WTC11 (cell line): ENCODE measurements around the gene POP4. TPM values are rescaled to one million over a fixed set of nuclear protein-coding genes. Genes with fewer than 3 reads are reported as not detected.

ENCODE experiments used
- ATAC-seq: fragments of 200-7000 bp; cut with Tn5 transposase; 2 replicates; pipeline ENCODE4 v1.10.0; 2021; ENCODE audit warnings: mild to moderate bottlenecking, moderate library complexity
- CTCF ChIA-PET: fragments of 300-600 bp; sonication (Branson Sonifier 250); formaldehyde crosslinking; loops from one replicate; lab custom pipeline; 2021; ENCODE audit warnings: antibody characterized with exemption; lab: Charles Lee
- POLR2A ChIA-PET: fragments of 350-600 bp; sonication (Branson Sonifier 250); formaldehyde crosslinking; loops from one replicate; lab custom pipeline; 2021; ENCODE audit warnings: antibody characterized with exemption; lab: Charles Lee
- DNase-seq: peaks from one replicate; pipeline ENCODE4 v3.0.0; 2021; ENCODE audit warnings: low spot score
- H3K27ac Mint-ChIP-seq: 2 replicates; pipeline ENCODE4 v1.8.0; 2021; ENCODE audit warnings: mixed read lengths
- H3K27me3 Mint-ChIP-seq: 2 replicates; pipeline ENCODE4 v1.8.0; 2021; ENCODE audit warnings: low read depth, mild to moderate bottlenecking, moderate library complexity, mixed read lengths
- H3K36me3 Mint-ChIP-seq: 2 replicates; pipeline ENCODE4 v1.8.0; 2021; ENCODE audit warnings: mixed read lengths
- H3K4me1 Mint-ChIP-seq: 2 replicates; pipeline ENCODE4 v1.8.0; 2022; ENCODE audit warnings: mixed read lengths
- H3K4me3 Mint-ChIP-seq: 2 replicates; pipeline ENCODE4 v1.8.0; 2021; ENCODE audit warnings: mild to moderate bottlenecking, moderate library complexity, mixed read lengths
- H3K9me3 Mint-ChIP-seq: 2 replicates; pipeline ENCODE4 v1.8.0; 2021; ENCODE audit warnings: mixed read lengths
- ATF1 ChIP-seq: sonication (generic); formaldehyde crosslinking; IDR thresholded peaks from 2 replicates; pipeline ENCODE4 v1.8.1; 2023; ENCODE audit warnings: mild to moderate bottlenecking, moderate library complexity, missing genetic modification reagents
- EMX1 ChIP-seq: fragments of 250-450 bp; sonication (Bioruptor Pico); IDR thresholded peaks from 2 replicates; pipeline ENCODE4 v1.8.0; 2021; ENCODE audit warnings: mild to moderate bottlenecking
- FOXJ3 ChIP-seq: sonication (generic); formaldehyde crosslinking; IDR thresholded peaks from 2 replicates; pipeline ENCODE4 v1.9.0; 2021; ENCODE audit warnings: missing genetic modification reagents, mild to moderate bottlenecking, borderline replicate concordance
- FOXP1 ChIP-seq: sonication (generic); formaldehyde crosslinking; IDR thresholded peaks from 2 replicates; pipeline ENCODE4 v1.8.0; 2022; ENCODE audit warnings: missing genetic modification reagents, mild to moderate bottlenecking, moderate library complexity, borderline replicate concordance
- GRHL2 ChIP-seq: fragments of 250-450 bp; sonication (Bioruptor Pico); IDR thresholded peaks from 2 replicates; pipeline ENCODE4 v1.8.0; 2022; ENCODE audit warnings: mild to moderate bottlenecking, moderate library complexity; ENCODE audit not compliant: insufficient replicate concordance, severe bottlenecking
- GTF2I ChIP-seq: fragments of 250-450 bp; sonication (Bioruptor Pico); conservative IDR thresholded peaks from 2 replicates; pipeline ENCODE4 v1.4.0; 2021; ENCODE audit warnings: mild to moderate bottlenecking
- HMGA2 ChIP-seq: fragments of 250-450 bp; sonication (Bioruptor Pico); IDR thresholded peaks from 2 replicates; pipeline ENCODE4 v1.4.0; 2021; ENCODE audit warnings: mild to moderate bottlenecking, moderate library complexity
- NFATC4 ChIP-seq: fragments of 250-450 bp; sonication (Bioruptor Pico); IDR thresholded peaks from 2 replicates; pipeline ENCODE4 v1.9.0; 2021; ENCODE audit warnings: mild to moderate bottlenecking
- NFE2L1 ChIP-seq: sonication (generic); formaldehyde crosslinking; IDR thresholded peaks from 2 replicates; pipeline ENCODE4 v1.8.1; 2023; ENCODE audit warnings: missing genetic modification reagents
- RELA ChIP-seq: sonication (generic); formaldehyde crosslinking; IDR thresholded peaks from 2 replicates; pipeline ENCODE4 v1.8.1; 2022; ENCODE audit warnings: missing genetic modification reagents, mild to moderate bottlenecking, borderline replicate concordance
- ZNF317 ChIP-seq: sonication (generic); formaldehyde crosslinking; IDR thresholded peaks from 2 replicates; pipeline ENCODE4 v1.8.1; 2023; ENCODE audit warnings: low read depth, mild to moderate bottlenecking, moderate library complexity, missing genetic modification reagents, borderline replicate concordance
- ZNF416 ChIP-seq: fragments of 250-450 bp; sonication (Bioruptor Pico); IDR thresholded peaks from 2 replicates; pipeline ENCODE4 v1.9.0; 2021; ENCODE audit warnings: mild to moderate bottlenecking, inconsistent platforms
- total RNA-seq: library from RNA; stranded (reverse); gene quantifications from 3 replicates; pipeline ENCODE4 v1.2.3, GENCODE V29; 2021
- TF ChIP-seq, protein P1 (sequence below): sonication (generic); formaldehyde crosslinking; IDR thresholded peaks from 2 replicates; pipeline ENCODE4 v1.8.1; 2022; ENCODE audit warnings: low read depth, mild to moderate bottlenecking, moderate library complexity, missing genetic modification reagents, borderline replicate concordance
- TF ChIP-seq, protein P2 (sequence below): sonication (generic); formaldehyde crosslinking; IDR thresholded peaks from 2 replicates; pipeline ENCODE4 v1.8.0; 2022; ENCODE audit warnings: mild to moderate bottlenecking, missing genetic modification reagents
- TF ChIP-seq, protein P3 (sequence below): sonication (generic); formaldehyde crosslinking; IDR thresholded peaks from 2 replicates; pipeline ENCODE4 v1.8.0; 2023; ENCODE audit warnings: mild to moderate bottlenecking, missing genetic modification reagents
- TF ChIP-seq, protein P4 (sequence below): sonication (generic); formaldehyde crosslinking; conservative IDR thresholded peaks from 2 replicates; pipeline ENCODE4 v1.8.1; 2022; ENCODE audit warnings: mild to moderate bottlenecking, missing genetic modification reagents
- TF ChIP-seq, protein P5 (sequence below): sonication (generic); formaldehyde crosslinking; IDR thresholded peaks from 2 replicates; pipeline ENCODE4 v1.8.1; 2023; ENCODE audit warnings: mild to moderate bottlenecking, missing genetic modification reagents

POP4 gene
- total RNA-seq, 1 experiment from 2014 or later, result 46.7 TPM

DNA sequence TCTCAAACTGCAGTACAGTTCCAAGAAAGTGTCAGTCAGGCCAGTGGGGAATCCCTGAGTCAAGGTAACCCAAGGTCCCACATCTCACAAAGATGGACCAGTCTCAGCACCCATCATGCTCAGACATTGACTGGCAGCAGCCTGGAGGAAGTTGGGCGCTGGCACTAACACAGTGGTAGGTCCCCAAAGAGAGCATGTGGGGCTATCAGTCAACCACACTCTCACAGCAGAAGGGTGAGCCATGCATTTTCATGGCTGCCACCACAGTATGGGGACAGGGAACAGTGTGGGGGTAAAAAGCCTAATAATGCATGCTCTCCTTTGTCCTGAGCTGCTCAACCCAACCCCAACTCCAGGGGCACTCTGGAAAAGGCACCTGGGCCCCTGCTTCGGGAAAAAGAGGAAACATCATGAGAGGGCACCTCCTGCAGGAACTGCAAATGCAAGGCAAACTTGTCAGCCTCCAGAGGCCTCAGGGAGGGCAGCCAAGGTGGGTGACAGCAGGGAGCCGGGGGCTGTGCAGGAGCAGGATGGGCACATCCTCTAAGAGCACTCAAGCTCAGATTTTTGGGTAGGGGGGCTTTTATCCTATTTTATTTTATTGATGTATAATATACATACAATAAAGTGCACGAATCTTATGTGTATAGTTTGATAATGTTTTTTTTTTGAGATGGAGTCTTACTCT lies 49.7 kb downstream of the POP4 start (continued):
- no peak for TF ChIP-seq NFE2L1 (CRISPR knock-in tag)
- no peak for TF ChIP-seq FOXJ3 (CRISPR knock-in tag)
- no peak for TF ChIP-seq RELA
- TF ChIP-seq ZNF416 (CRISPR knock-in tag), result no peak
- TF ChIP-seq NFATC4 (CRISPR knock-in tag), result no peak
- TF ChIP-seq EMX1 (CRISPR knock-in tag), result no peak
- TF ChIP-seq, protein P1, sequence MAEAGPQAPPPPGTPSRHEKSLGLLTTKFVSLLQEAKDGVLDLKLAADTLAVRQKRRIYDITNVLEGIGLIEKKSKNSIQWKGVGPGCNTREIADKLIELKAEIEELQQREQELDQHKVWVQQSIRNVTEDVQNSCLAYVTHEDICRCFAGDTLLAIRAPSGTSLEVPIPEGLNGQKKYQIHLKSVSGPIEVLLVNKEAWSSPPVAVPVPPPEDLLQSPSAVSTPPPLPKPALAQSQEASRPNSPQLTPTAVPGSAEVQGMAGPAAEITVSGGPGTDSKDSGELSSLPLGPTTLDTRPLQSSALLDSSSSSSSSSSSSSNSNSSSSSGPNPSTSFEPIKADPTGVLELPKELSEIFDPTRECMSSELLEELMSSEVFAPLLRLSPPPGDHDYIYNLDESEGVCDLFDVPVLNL, result no peak
- TF ChIP-seq HMGA2, result no peak
- TF ChIP-seq, all 79 proteins: peak for 0

DNA sequence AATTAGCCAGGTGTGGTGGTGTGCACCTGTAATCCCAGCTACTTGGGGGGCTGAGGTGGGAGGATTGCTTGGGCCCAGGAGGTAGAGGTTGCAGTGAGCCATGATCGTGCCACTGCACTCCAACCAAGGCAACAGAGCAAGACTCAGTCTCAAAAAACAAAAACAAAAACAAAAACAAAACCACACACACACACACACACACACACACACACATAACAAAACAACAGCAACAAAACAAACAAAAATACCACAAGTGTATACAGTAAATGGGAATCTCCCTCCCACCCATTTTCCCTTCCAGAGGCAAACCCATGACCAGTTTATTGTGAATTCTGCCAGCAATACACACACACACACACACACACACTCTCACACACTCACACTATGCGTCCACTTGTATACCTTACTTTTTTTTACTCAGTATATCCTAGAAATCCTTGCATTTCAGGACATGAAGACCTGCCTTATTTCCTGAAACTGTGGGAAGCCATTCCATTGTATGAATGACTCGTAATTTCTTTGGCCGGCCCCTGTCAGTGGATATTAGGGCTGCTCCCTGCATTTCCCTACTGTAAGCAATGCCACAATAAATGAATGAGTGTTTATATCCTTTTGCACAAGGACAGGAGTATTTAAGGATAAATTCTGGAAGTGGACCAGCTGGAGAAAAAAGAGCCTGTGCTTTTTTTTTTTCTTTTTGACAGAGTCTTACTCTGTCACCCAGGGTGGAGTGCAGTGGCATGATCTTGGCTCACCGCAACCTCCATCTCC lies 52.3 kb downstream of the POP4 start:
- DNase-seq (no peak), ATAC-seq (no peak)
- H3K27ac Mint-ChIP-seq, result no peak overlapping the region
- H3K9me3 Mint-ChIP-seq, result peaks cover 21% of the 10 kb centered on the region
- H3K4me3 Mint-ChIP-seq, result no peak overlapping the region
- TF ChIP-seq ZNF317 (CRISPR knock-in tag) (no peak), GTF2I (no peak), FOXP1 (CRISPR knock-in tag) (no peak), GRHL2 (CRISPR knock-in tag) (no peak), ATF1 (no peak), ZNF416 (CRISPR knock-in tag) (no peak)
- TF ChIP-seq, protein P2, sequence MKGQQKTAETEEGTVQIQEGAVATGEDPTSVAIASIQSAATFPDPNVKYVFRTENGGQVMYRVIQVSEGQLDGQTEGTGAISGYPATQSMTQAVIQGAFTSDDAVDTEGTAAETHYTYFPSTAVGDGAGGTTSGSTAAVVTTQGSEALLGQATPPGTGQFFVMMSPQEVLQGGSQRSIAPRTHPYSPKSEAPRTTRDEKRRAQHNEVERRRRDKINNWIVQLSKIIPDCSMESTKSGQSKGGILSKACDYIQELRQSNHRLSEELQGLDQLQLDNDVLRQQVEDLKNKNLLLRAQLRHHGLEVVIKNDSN, result no peak
- TF ChIP-seq, protein P1, result no peak
- TF ChIP-seq, protein P3, sequence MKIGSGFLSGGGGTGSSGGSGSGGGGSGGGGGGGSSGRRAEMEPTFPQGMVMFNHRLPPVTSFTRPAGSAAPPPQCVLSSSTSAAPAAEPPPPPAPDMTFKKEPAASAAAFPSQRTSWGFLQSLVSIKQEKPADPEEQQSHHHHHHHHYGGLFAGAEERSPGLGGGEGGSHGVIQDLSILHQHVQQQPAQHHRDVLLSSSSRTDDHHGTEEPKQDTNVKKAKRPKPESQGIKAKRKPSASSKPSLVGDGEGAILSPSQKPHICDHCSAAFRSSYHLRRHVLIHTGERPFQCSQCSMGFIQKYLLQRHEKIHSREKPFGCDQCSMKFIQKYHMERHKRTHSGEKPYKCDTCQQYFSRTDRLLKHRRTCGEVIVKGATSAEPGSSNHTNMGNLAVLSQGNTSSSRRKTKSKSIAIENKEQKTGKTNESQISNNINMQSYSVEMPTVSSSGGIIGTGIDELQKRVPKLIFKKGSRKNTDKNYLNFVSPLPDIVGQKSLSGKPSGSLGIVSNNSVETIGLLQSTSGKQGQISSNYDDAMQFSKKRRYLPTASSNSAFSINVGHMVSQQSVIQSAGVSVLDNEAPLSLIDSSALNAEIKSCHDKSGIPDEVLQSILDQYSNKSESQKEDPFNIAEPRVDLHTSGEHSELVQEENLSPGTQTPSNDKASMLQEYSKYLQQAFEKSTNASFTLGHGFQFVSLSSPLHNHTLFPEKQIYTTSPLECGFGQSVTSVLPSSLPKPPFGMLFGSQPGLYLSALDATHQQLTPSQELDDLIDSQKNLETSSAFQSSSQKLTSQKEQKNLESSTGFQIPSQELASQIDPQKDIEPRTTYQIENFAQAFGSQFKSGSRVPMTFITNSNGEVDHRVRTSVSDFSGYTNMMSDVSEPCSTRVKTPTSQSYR, result no peak
- TF ChIP-seq, protein P4, sequence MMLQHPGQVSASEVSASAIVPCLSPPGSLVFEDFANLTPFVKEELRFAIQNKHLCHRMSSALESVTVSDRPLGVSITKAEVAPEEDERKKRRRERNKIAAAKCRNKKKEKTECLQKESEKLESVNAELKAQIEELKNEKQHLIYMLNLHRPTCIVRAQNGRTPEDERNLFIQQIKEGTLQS (CRISPR knock-in tag), result no peak
- TF ChIP-seq, protein P5, sequence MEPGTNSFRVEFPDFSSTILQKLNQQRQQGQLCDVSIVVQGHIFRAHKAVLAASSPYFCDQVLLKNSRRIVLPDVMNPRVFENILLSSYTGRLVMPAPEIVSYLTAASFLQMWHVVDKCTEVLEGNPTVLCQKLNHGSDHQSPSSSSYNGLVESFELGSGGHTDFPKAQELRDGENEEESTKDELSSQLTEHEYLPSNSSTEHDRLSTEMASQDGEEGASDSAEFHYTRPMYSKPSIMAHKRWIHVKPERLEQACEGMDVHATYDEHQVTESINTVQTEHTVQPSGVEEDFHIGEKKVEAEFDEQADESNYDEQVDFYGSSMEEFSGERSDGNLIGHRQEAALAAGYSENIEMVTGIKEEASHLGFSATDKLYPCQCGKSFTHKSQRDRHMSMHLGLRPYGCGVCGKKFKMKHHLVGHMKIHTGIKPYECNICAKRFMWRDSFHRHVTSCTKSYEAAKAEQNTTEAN (CRISPR knock-in tag), result no peak
- H3K36me3 Mint-ChIP-seq, result peaks cover 5% of the 10 kb centered on the region; the same call in 1 of the 2 replicates
- CTCF ChIA-PET, result interaction anchor here (1.0 kb wide), 1 partner anchor 48 kb away, joined by 4 read pairs; no protein-coding TSS in a partner anchor
- H3K27me3 Mint-ChIP-seq, result no peaks in the 10 kb centered on the region
- POLR2A ChIA-PET, result no interaction called here
- H3K4me1 Mint-ChIP-seq, result no peaks in the 10 kb centered on the region
